Cardiac fibroblast (primary cell): ENCODE results near the gene HK2.
"Not testable (repeated sequence)": the region's sequence is repeated elsewhere in the genome, so short reads cannot be mapped to it uniquely, and the experiment has no call there.

Experiments used
- DNase-seq, 2 donors: peaks; one replicate each; pipeline versions ENCODE4 v3.0.0 to v3.0.0-alpha.2; 2010; ENCODE audit warnings: low read depth in 2 of 2
- H3K4me3 ChIP-seq, 2 donors: replicated peaks in 1 of 2; 1 replicate in 1 of 2; 2 replicates in 1 of 2; pipeline ENCODE4 v1.5.1; 2011; ENCODE audit warnings: low read depth in 2 of 2, low read length in 2 of 2, mild to moderate bottlenecking in 2 of 2, moderate library complexity in 1 of 2
- CTCF ChIP-seq: IDR thresholded peaks from one replicate; pipeline ENCODE4 v1.5.1; 2011; ENCODE audit warnings: low read depth, mild to moderate bottlenecking, low read length, inconsistent platforms

Gene HK2

DNA sequence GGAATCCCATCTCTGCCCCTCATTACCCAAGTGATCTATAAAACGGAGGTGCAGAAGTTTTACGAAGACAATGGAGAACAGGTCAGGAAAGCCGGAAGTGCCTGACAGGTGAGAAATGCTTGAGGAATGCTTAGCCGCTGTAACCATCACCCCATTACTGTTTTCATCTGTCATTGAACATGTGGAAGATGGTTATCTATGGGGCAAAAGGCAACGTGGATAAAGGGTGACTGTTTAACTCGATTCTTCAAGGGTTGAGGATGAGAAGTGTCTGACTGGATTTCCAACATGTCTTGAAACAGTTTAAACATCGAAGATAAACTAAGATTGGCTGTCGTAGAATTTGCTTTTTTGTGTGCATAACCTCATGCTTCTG is 17.3 kb downstream of the HK2 start:
- no peak for TF ChIP-seq CTCF
- DNase-seq, result peak in 1 of 2 donors; percentile 56
- no peak overlapping the region for H3K4me3 ChIP-seq

GRCh38 chr2:74853360-74853759 is 19.4 kb downstream of the HK2 start:
- not testable (repeated sequence) for DNase-seq, H3K4me3 ChIP-seq

DNA sequence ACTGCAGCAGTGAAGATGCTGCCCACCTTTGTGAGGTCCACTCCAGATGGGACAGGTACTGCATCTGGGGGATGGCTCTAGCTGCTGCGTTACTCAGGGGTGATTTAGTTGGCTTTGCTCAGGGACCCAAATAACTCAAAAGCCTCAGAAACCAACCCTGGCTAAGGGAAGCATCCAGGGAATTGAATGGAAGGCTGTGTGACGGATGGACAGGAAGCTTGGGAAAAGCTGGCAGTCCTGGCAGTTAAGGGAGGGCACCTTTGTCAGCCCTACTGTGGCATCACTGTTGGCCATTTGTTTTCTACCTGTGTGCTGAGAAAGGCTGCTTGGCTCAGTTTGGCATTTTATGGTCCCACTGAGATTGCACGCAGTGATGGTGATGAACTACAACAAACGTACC is 20.5 kb downstream of the HK2 start:
- TF ChIP-seq CTCF, result no peak
- H3K4me3 ChIP-seq, result no peak overlapping the region
- no peak for DNase-seq

DNA sequence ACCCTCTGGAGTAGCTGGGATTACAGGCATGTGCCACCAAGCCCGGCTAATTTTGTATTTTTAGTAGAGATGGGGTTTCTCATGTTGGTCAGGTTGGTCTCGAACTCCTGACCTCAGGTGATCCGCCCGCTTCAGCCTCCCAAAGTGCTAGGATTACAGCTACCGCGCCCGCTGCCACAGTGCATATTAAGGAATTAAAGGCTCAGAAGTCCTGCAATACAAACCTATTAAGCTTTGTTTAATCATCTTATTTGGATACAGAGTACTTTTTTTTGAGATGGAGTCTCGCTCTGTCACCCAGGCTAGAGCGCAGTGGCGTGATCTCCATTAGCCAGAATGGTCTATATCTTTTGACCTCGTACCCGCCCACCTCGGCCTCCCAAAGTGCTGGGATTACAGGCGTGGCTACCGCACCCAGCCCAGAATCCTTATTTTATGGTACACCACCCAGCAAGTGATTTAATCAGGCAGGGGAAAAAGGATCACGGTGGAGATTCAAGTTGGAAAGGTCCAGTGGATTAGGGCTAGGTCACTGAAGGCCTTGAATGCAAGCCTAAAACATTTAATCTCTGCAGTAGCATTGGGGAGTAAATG is 21.3 kb downstream of the HK2 start:
- not testable (repeated sequence) for H3K4me3 ChIP-seq, DNase-seq

DNA sequence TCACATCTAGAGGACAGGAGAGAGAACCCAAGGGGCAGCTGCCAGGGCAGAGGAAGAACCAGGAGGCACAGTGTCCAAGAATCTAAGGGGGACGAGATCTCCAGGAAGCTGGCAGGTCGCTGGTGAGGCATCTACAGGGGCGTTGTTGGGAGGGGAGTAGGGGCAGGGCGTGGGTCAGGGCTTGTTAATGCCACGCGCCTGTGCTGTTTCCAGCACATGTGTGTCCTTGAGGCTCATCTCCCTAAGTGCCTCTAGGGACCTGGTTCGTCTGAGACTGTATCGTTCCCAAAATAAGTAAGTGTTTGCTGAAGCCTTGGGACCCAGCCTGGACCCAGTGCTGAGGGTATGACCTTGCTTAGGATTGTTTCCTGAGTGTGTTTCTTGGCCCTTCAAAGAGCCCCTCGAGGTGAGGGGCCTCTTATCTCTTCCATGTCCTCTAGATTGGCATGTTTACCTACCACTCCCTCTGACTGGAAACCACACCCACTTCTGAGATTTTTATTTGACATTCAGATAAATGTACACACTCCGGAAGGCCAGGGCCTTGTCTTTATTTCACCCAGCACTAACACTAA is 22.2 kb downstream of the HK2 start:
- DNase-seq, result peak in 1 of 2 donors; percentile 25
- H3K4me3 ChIP-seq, result no peak overlapping the region
- no peak for TF ChIP-seq CTCF

- no peak for TF ChIP-seq CTCF
- H3K4me3 ChIP-seq, result no peak overlapping the region
- no peak for DNase-seq
Observed at GRCh38 chr2:74856599-74856998, 22.7 kb downstream of the HK2 start.

DNA sequence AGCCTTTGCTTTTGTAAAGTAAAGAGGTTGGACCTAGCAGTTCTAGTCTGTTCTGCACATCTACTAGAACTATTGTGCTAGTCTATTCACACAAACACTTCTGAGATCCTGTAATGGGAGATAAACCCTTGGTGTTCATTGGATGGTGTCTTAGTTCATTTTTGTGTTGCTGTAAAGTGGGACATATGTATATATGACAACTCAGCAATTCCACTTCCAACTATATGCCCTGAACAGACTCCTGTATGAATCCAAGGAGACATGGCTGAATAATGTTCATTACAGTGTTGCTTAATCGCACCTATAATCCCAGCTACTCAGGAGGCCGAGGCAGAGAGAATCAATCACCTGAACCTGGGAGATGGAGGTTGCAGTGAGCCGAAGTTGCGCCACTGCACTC is 23.3 kb downstream of the HK2 start:
- no peak for DNase-seq
- TF ChIP-seq CTCF, result no peak
- H3K4me3 ChIP-seq, result no peak overlapping the region

DNA sequence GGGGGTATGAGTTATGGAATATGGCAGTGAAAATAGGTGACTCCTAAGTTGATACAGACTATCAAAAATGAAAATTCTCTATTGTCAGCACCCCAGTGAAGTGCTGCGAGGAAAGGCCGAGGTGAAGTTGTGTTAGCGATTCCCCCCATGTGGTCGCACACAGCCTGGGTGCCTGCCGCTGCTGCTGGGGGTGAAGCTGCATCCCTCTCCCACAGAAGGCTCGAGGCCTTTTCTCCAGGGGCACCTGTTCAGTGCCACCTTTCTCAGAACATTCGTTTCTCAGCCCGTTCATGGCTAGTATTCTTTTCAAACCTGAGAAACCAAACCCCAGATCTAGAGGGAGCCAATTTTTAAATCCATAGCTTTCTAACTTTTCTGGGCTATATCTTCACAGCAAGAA is 23.8 kb downstream of the HK2 start:
- H3K4me3 ChIP-seq, result no peak overlapping the region
- DNase-seq, result no peak
- TF ChIP-seq CTCF, result no peak
